ENCODE measurements around the gene DNER.
A peak's percentile ranks its signal among the peaks of the same experiment; 100 is the strongest.
"Not testable (repeated sequence)": the region's sequence is repeated elsewhere in the genome, so short reads cannot be mapped to it uniquely, and the experiment has no call there.

The DNER gene

DNA sequence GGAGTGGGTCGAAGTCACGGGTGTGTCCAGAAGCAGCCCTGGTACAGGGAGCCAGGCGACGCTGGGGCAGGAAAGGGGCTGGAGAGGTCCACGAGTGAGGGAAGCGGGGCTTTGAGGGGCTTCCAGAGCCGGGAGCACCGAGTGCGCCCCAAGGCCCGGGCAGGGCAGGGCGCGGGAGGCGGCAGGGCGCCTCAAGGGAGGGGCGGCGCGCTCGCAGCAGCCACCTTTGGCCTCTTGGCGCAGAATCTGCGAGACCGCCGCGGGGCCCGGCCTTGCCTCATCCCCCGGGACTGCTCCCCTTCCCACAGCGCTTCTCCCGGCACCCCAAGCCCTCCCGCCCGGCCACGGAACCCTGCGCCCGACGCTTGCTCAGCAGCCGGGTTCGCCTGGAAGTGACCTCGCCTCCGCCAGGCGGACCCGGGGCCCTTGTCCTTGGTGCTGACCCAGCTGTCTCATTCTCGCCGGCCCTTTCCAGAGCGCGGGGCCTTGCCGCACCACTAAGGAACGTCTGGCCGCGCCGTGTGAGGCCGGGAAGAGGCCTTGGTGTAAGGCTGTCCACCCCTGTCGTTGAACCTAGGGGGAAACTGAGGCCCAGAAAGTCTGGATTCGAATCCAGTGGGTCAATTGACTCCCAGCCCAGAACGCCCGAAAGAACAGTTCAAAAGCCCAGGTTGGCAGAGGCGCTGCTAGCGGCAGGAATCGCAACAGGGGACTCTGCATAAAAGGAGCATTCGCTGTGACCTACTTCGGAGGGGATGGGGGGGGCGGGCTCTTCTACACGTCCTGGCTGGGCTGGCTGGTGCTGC is 584 bp upstream of the DNER start:
- Histone ChIP-seq H3K36me3 (ENCODE audit: control insufficient read depth, insufficient read depth, low read length) (no peaks in the 10 kb centered on the region), H3K27me3 (ENCODE audit: control insufficient read depth, insufficient read depth, low read length) (peaks cover 49% of the 10 kb centered on the region), H3K9me3 (ENCODE audit: control insufficient read depth, insufficient read depth, low read length) (no peaks in the 10 kb centered on the region), H3K4me3 (ENCODE audit: low read depth, low read length) (peak overlapping the region; percentile 67), H3K4me1 (ENCODE audit: control insufficient read depth, insufficient read depth, low read length) (peaks cover 4% of the 10 kb centered on the region), H3K9ac (ENCODE audit: low read depth, low read length) (no peak overlapping the region)

DNA sequence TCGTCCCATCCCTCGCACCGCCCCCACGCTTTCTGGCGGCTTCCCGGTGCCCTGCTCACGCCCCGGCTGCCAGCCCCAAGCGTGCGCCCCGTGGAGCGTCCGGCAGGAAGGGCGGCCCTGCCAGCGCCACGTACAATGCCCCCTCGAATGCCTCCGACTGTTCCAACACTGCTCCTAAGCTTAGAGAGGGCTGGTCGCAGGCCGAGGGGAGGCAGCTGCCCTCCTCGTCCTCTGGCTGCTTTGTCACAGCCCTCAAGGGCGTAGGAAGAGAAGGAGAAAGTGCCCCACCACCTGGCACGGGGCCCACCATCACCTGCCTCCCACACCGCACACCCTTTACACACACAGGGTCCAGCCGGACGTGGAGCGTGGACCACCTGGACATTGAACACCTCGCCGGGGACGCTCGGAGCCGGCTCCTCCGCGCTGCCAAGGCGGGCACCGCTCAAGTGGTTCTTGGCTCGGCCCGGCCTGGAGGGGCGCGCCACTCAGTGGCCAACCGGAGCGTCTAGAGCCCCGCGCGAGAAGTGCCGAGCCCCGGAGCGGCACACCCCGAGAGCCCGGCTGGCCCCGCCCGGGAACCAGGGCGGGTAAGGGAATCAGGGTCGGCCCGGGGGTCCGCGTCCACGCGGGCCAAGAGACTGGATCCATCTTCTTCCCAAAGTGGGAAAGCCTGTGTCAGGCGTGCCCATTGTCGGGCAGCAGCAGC is 830 bp downstream of the DNER start:
- Histone ChIP-seq H3K36me3 (ENCODE audit: control insufficient read depth, insufficient read depth, low read length) (no peaks in the 10 kb centered on the region), H3K27me3 (ENCODE audit: control insufficient read depth, insufficient read depth, low read length) (peaks cover 49% of the 10 kb centered on the region), H3K9me3 (ENCODE audit: control insufficient read depth, insufficient read depth, low read length) (no peaks in the 10 kb centered on the region), H3K4me3 (ENCODE audit: low read depth, low read length) (peak overlapping the region; percentile 69), H3K4me1 (ENCODE audit: control insufficient read depth, insufficient read depth, low read length) (peaks cover 4% of the 10 kb centered on the region), H3K9ac (ENCODE audit: low read depth, low read length) (no peak overlapping the region)

DNA sequence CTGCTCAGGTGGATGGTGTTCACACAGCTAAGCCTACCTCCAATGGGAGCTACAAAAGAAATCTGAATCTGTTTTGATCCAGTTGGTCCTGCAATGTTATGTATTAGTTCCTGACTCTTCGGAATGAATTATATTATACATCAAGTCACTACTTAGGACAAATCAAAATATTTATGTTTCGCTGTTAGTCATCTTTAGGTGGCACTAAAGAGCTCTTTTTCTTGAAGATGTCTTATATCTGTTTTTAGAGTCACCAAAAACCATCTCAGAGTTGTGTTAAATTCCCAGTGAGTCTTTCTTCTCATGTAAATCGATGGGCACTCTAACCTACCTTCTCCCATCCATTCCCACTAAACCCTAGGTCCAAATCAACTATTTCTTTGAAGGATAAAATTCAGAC is 2.2 kb downstream of the DNER start:
- Histone ChIP-seq H3K36me3 (ENCODE audit: control insufficient read depth, insufficient read depth, low read length) (no peaks in the 10 kb centered on the region), H3K9ac (ENCODE audit: low read depth, low read length) (no peak overlapping the region), H3K4me3 (ENCODE audit: low read depth, low read length) (no peak overlapping the region)

DNA sequence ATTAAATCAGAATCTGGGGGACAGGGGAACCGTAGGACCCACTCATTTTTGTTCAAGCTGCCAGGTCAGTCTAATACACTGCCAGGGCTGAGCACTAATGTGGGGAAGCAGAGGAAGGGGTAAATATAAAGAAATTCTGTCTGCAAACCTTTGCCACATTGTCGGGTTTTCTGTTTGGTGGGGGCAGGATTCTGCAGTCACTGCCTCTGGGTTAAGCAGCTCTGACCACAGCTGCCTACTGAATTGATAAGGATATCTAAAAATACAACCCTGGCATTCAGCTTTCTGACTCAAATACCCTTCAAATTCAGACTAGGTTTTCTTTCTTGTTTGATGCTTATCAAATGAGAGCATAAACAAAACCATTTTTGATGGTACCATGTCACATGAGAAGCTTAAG is 6.0 kb downstream of the DNER start:
- Histone ChIP-seq H3K36me3 (ENCODE audit: control insufficient read depth, insufficient read depth, low read length) (no peaks in the 10 kb centered on the region), H3K4me3 (ENCODE audit: low read depth, low read length) (no peak overlapping the region), H3K4me1 (ENCODE audit: control insufficient read depth, insufficient read depth, low read length) (no peaks in the 10 kb centered on the region), H3K9me3 (ENCODE audit: control insufficient read depth, insufficient read depth, low read length) (no peaks in the 10 kb centered on the region), H3K9ac (ENCODE audit: low read depth, low read length) (no peak overlapping the region), H3K27me3 (ENCODE audit: control insufficient read depth, insufficient read depth, low read length) (peaks cover 29% of the 10 kb centered on the region)

More for the DNA sequence above, 2.2 kb downstream of the DNER start:
- peaks cover 4% of the 10 kb centered on the region for H3K4me1 ChIP-seq (ENCODE audit: control insufficient read depth, insufficient read depth, low read length)
- peaks cover 44% of the 10 kb centered on the region for H3K27me3 ChIP-seq (ENCODE audit: control insufficient read depth, insufficient read depth, low read length)
- no peaks in the 10 kb centered on the region for H3K9me3 ChIP-seq (ENCODE audit: control insufficient read depth, insufficient read depth, low read length)

DNA sequence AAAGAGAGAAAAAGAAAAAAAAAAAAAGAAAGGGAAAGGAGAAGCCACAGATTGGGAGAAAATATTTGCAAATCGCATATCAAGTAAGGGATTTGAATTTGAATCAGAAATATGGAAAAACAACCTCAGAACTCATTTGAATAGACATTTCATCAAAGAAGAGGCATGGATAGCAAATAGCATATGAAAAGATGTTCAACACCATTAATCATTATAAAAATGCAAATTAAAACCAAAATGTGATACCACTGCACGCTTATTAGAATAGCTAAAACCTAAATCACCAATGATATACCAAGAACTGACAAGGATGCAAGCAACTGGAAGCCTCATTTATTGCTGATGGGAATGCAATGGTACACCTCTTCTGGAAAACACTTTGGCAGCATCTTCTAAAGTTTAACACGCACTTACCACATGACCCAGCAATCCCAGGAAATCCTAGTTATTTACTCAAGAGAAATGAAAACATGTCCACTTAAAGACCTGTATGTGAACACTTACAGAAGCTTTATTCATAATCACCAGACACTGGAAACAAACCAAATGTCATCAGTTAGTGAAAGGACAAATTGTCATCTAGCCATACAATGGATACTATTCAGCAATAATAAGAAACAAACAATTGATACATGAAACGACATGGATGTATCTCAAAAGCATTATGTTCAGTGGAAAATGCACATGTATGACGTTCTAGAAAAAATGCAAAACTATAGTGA is 10.3 kb downstream of the DNER start:
- H3K9ac ChIP-seq (ENCODE audit: low read depth, low read length): no peak overlapping the region
- no peaks in the 10 kb centered on the region for H3K27me3 ChIP-seq (ENCODE audit: control insufficient read depth, insufficient read depth, low read length)
- H3K4me1 ChIP-seq (ENCODE audit: control insufficient read depth, insufficient read depth, low read length): no peaks in the 10 kb centered on the region
- H3K4me3 ChIP-seq (ENCODE audit: low read depth, low read length): no peak overlapping the region
- H3K36me3 ChIP-seq (ENCODE audit: control insufficient read depth, insufficient read depth, low read length): no peaks in the 10 kb centered on the region
- H3K9me3 ChIP-seq (ENCODE audit: control insufficient read depth, insufficient read depth, low read length): no peaks in the 10 kb centered on the region

DNA sequence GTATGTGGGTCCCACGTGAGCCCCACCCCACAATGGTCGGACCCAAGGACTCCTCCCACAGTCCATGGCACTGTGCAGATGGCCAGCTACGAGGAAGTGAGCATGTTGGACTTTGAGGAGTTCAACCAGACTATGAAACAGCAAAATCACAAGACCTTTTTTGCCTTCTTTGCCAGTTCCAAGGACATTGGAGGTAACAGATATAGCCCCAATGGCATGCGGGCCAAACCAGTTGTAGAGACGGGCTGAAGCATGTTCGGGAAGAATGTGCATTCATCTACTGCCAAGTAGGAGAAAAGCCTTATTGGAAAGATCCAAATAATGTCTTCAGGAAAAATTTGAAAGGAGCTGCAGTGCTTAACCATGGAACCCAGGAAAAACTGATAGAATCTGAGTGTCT is 12.6 kb downstream of the DNER start:
- no peaks in the 10 kb centered on the region for H3K36me3 ChIP-seq (ENCODE audit: control insufficient read depth, insufficient read depth, low read length)
- no peaks in the 10 kb centered on the region for H3K4me1 ChIP-seq (ENCODE audit: control insufficient read depth, insufficient read depth, low read length)
- H3K4me3 ChIP-seq (ENCODE audit: low read depth, low read length): no peak overlapping the region
- H3K27me3 ChIP-seq (ENCODE audit: control insufficient read depth, insufficient read depth, low read length): no peaks in the 10 kb centered on the region
- no peaks in the 10 kb centered on the region for H3K9me3 ChIP-seq (ENCODE audit: control insufficient read depth, insufficient read depth, low read length)
- H3K9ac ChIP-seq (ENCODE audit: low read depth, low read length): no peak overlapping the region

DNA sequence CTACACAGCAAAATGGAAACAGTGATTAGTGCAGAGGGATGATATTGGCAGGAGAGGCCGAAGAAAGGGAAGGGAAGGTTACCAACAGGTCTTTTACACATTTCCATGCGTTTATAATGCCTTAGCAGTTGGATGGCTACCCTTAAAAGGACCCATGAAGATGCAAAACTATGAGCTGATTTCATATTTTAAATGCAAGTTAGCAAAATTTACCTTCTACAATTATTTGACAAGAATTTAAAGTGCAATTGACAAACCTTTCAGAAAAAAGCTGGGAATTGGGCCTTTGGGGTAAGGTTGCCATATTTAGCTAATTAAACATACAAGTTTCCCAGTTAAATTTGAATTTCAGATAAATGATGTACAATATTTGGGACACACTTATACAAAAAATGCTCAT is 13.3 kb downstream of the DNER start:
- Histone ChIP-seq H3K36me3 (ENCODE audit: control insufficient read depth, insufficient read depth, low read length) (no peaks in the 10 kb centered on the region), H3K9me3 (ENCODE audit: control insufficient read depth, insufficient read depth, low read length) (no peaks in the 10 kb centered on the region), H3K27me3 (ENCODE audit: control insufficient read depth, insufficient read depth, low read length) (no peaks in the 10 kb centered on the region), H3K4me1 (ENCODE audit: control insufficient read depth, insufficient read depth, low read length) (no peaks in the 10 kb centered on the region), H3K9ac (ENCODE audit: low read depth, low read length) (no peak overlapping the region), H3K4me3 (ENCODE audit: low read depth, low read length) (no peak overlapping the region)

DNA sequence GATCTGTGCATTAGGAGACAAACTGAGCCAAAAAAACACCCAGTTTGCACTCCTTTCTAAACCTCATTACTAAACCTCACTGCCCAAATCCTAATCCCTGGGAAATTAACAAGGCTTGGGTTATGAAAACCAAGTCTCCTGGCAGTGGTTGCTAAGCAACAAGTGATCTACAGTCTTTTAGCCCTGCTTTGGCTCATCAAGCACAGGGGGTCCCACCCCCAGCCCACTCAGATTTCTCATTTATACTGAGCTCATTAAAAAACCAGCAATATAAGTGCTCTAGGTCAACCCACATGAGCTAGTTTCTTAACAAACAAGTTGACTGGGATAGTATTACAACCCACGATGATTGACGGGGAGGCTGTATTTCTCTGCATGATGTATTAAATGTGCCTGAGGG is 18.4 kb downstream of the DNER start:
- H3K36me3 ChIP-seq (ENCODE audit: control insufficient read depth, insufficient read depth, low read length): no peaks in the 10 kb centered on the region
- H3K4me3 ChIP-seq (ENCODE audit: low read depth, low read length): no peak overlapping the region
- peaks cover 5% of the 10 kb centered on the region for H3K9me3 ChIP-seq (ENCODE audit: control insufficient read depth, insufficient read depth, low read length)
- H3K27me3 ChIP-seq (ENCODE audit: control insufficient read depth, insufficient read depth, low read length): no peaks in the 10 kb centered on the region
- H3K4me1 ChIP-seq (ENCODE audit: control insufficient read depth, insufficient read depth, low read length): no peaks in the 10 kb centered on the region
- H3K9ac ChIP-seq (ENCODE audit: low read depth, low read length): no peak overlapping the region

DNA sequence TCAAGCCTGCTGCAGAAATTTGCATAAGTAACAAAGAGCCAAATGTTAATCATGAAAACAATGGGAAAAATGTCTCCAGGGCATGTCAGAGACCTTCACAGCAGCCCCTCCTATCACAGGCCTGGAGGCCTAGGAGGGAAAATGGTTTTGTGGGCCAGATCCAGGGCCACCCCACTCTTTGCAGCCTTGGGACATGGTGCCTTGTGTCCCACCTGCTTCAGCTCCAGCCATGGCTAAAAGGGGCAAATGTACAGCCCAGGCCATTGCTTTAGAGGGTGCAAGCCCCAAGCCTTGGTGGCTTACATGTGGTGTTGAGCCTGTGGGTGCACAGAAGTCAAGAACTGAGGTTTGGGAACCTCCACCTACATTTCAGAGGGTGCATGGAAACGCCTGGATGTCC is 20.5 kb downstream of the DNER start:
- H3K27me3 ChIP-seq (ENCODE audit: control insufficient read depth, insufficient read depth, low read length); H3K9ac ChIP-seq (ENCODE audit: low read depth, low read length); H3K4me3 ChIP-seq (ENCODE audit: low read depth, low read length); H3K4me1 ChIP-seq (ENCODE audit: control insufficient read depth, insufficient read depth, low read length); H3K36me3 ChIP-seq (ENCODE audit: control insufficient read depth, insufficient read depth, low read length); H3K9me3 ChIP-seq (ENCODE audit: control insufficient read depth, insufficient read depth, low read length): not testable (repeated sequence)

DNA sequence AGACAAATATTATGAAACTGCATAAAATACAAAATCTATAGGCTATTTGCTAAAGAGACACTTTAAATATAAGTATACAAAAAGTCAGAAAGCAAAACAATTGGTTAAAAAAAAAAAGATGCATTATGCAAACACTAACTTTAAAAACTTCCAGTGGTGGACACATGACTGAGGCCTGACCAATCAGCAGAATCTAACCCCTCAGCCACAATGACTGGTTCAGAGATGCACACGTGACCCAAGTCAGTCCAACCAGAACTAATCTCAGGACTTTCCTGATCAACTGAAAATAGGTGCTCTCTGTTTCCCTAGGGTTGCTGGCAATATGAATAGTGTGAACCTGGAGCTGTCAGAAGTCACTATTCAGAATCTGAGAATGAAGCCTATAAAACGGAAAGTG is 22.7 kb downstream of the DNER start:
- Histone ChIP-seq H3K9me3 (ENCODE audit: control insufficient read depth, insufficient read depth, low read length) (peaks cover 5% of the 10 kb centered on the region), H3K4me1 (ENCODE audit: control insufficient read depth, insufficient read depth, low read length) (no peaks in the 10 kb centered on the region), H3K36me3 (ENCODE audit: control insufficient read depth, insufficient read depth, low read length) (no peaks in the 10 kb centered on the region), H3K27me3 (ENCODE audit: control insufficient read depth, insufficient read depth, low read length) (no peaks in the 10 kb centered on the region), H3K4me3 (ENCODE audit: low read depth, low read length) (no peak overlapping the region), H3K9ac (ENCODE audit: low read depth, low read length) (no peak overlapping the region)

DNA sequence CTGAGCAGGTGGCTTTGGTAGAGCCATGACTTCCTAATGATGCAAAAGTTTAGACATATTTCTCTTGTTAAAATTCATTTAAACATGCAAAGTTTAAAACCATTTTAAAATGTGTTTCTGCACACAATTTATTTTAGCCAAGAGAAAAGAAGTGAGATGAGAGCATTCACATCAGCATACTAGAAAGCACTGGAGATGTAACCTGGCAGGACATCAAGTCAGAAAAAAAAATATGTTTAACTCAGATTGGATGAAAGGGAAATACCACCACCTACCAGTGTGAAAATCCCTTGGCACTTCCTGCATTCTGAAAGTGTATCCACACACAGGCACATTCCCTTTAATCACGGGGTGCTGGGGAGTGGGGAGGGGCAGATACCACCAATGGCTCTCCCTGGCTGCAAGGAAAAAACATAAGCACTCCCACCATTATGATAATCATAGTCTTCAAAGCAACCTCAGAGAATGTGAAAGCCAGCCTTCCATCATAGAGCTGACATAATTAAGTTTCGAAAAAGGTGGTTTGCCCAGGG is 25.0 kb downstream of the DNER start:
- Histone ChIP-seq H3K4me3 (ENCODE audit: low read depth, low read length) (no peak overlapping the region), H3K9me3 (ENCODE audit: control insufficient read depth, insufficient read depth, low read length) (peaks cover 5% of the 10 kb centered on the region), H3K9ac (ENCODE audit: low read depth, low read length) (no peak overlapping the region), H3K27me3 (ENCODE audit: control insufficient read depth, insufficient read depth, low read length) (no peaks in the 10 kb centered on the region), H3K36me3 (ENCODE audit: control insufficient read depth, insufficient read depth, low read length) (no peaks in the 10 kb centered on the region), H3K4me1 (ENCODE audit: control insufficient read depth, insufficient read depth, low read length) (no peaks in the 10 kb centered on the region)

Measured in iPS-15b (cell line).